GM13977 (cell line): ENCODE results near the gene GNB1.

Experiments used
- DNase-seq: peaks from one replicate; pipeline ENCODE4 v3.0.0; 2012; ENCODE audit warnings: low spot score
- in situ Hi-C: fragments of 300-500 bp; cut with MboI; formaldehyde crosslinking; loops from one replicate; pipeline ENCODE4 v1.12.0; 2022; ENCODE audit warnings: low sequenced_read_pairs, low pct_unique_long_range_greater_than_20kb, mixed read lengths, inconsistent platforms; ENCODE audit not compliant: unreplicated experiment
- TF ChIP-seq, protein P1 (sequence below): IDR thresholded peaks from 2 replicates; pipeline ENCODE4 v1.5.1; 2012; ENCODE audit warnings: mild to moderate bottlenecking, control low read depth; ENCODE audit not compliant: insufficient read depth; ENCODE audit errors: extremely low read depth, missing control alignments

Gene GNB1

GRCh38 chr1:1835546-1835945, 55.3 kb downstream of the GNB1 start:
- in situ Hi-C loops = no loop called here
- TF ChIP-seq, protein P1, sequence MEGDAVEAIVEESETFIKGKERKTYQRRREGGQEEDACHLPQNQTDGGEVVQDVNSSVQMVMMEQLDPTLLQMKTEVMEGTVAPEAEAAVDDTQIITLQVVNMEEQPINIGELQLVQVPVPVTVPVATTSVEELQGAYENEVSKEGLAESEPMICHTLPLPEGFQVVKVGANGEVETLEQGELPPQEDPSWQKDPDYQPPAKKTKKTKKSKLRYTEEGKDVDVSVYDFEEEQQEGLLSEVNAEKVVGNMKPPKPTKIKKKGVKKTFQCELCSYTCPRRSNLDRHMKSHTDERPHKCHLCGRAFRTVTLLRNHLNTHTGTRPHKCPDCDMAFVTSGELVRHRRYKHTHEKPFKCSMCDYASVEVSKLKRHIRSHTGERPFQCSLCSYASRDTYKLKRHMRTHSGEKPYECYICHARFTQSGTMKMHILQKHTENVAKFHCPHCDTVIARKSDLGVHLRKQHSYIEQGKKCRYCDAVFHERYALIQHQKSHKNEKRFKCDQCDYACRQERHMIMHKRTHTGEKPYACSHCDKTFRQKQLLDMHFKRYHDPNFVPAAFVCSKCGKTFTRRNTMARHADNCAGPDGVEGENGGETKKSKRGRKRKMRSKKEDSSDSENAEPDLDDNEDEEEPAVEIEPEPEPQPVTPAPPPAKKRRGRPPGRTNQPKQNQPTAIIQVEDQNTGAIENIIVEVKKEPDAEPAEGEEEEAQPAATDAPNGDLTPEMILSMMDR = no peak
- DNase-seq = no peak

- in situ Hi-C loops = no loop called here
- no peak for DNase-seq
- TF ChIP-seq, protein P1 = no peak
Observed at GRCh38 chr1:1833916-1834325, 57.0 kb downstream of the GNB1 start.

GRCh38 chr1:1833456-1833855, 57.4 kb downstream of the GNB1 start:
- in situ Hi-C loops = no loop called here
- TF ChIP-seq, protein P1 = no peak
- no peak for DNase-seq

DNA sequence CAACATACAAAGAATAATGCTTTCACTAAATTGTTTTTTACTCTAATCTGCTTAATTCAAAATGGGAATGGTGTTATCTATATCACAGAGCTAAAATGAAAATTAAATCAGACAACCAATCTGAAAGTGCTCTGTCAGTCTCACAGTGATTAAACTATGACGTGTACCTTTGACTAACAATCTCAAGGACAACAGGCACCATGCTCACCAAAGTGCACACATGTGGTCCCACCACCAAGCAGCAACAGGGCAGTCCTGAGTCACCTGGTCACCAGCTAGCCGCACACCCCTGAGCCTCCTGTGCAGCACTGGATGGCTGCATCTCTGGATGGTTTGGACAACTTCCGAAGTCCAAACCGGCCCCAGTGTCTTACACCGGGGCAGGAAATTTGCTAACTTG, 58.1 kb downstream of the GNB1 start:
- DNase-seq = no peak
- in situ Hi-C loops = no loop called here
- TF ChIP-seq, protein P1 = no peak

GRCh38 chr1:1832166-1832565, 58.7 kb downstream of the GNB1 start:
- DNase-seq = no peak
- TF ChIP-seq, protein P1 = no peak
- in situ Hi-C loops = no loop called here

- in situ Hi-C loops = no loop called here
- DNase-seq = no peak
- TF ChIP-seq, protein P1 = no peak
Observed at GRCh38 chr1:1827089-1827848, 63.6 kb downstream of the GNB1 start.
